Smooth muscle cell (in vitro differentiated cells): ENCODE measurements around the gene RELT. TPM values are rescaled to one million over a fixed set of nuclear protein-coding genes. Genes with fewer than 3 reads are reported as not detected.
"Not testable (repeated sequence)": the region's sequence is repeated elsewhere in the genome, so short reads cannot be mapped to it uniquely, and the experiment has no call there.

Source experiments
- DNase-seq: peaks from one replicate; lab custom pipeline; 2025; ENCODE audit not compliant: unreplicated experiment; lab: John Stamatoyannopoulos, UW
- H2AFZ ChIP-seq: fragments of 200-600 bp; sonication (generic); 2 replicates; pipeline ENCODE4 v1.6.0; 2016; ENCODE audit warnings: antibody characterized with exemption, low read depth, mild to moderate bottlenecking
- H3F3A ChIP-seq: fragments of 200-600 bp; sonication (generic); 2 replicates; pipeline ENCODE4 v1.6.0; 2017; ENCODE audit warnings: antibody characterized with exemption, low read depth
- H3K27ac ChIP-seq: fragments of 200-600 bp; sonication (generic); 2 replicates; pipeline ENCODE4 v1.5.1; 2016; ENCODE audit warnings: low read depth, mild to moderate bottlenecking
- H3K27me3 ChIP-seq: fragments of 200-600 bp; sonication (generic); 2 replicates; pipeline ENCODE4 v1.6.1; 2016; ENCODE audit warnings: low read depth, mild to moderate bottlenecking
- H3K36me3 ChIP-seq: fragments of 200-600 bp; sonication (generic); 2 replicates; pipeline ENCODE4 v1.5.1; 2016; ENCODE audit warnings: low read depth
- H3K4me1 ChIP-seq: fragments of 200-600 bp; sonication (generic); 2 replicates; pipeline ENCODE4 v1.5.1; 2016; ENCODE audit warnings: low read depth
- H3K4me2 ChIP-seq: fragments of 200-600 bp; sonication (generic); 2 replicates; pipeline ENCODE4 v1.6.0; 2016; ENCODE audit warnings: mild to moderate bottlenecking
- H3K4me3 ChIP-seq: fragments of 200-600 bp; sonication (generic); 2 replicates; pipeline ENCODE4 v1.5.1; 2016; ENCODE audit warnings: mild to moderate bottlenecking
- H3K79me2 ChIP-seq: fragments of 200-600 bp; sonication (generic); 2 replicates; pipeline ENCODE4 v1.6.0; 2016; ENCODE audit warnings: low read depth, mild to moderate bottlenecking
- H3K9ac ChIP-seq: fragments of 200-600 bp; sonication (generic); 2 replicates; pipeline ENCODE4 v1.6.0; 2016; ENCODE audit warnings: low read depth
- H3K9me3 ChIP-seq: fragments of 200-600 bp; sonication (generic); replicated peaks from 2 replicates; pipeline ENCODE4 v1.5.1; 2016; ENCODE audit warnings: low read depth
- H4K20me1 ChIP-seq: fragments of 200-600 bp; sonication (generic); 2 replicates; pipeline ENCODE4 v1.6.0; 2016; ENCODE audit warnings: low read depth
- WGBS: methylation state at CpG from one replicate; pipeline ENCODE4 v1.1.7; 2016; ENCODE audit warnings: low lambda C conversion rate; 5-methylcytosine and 5-hydroxymethylcytosine counted together
- polyA plus RNA-seq: library from polyadenylated mRNA; unstranded; fragments of >200 nt; fragmentation: Nextera tagmentation; extraction: Ambion mirVana; gene quantifications from 2 replicates; pipeline ENCODE4 v1.2.1, GENCODE V29; 2016
- total RNA-seq: library from RNA; depleted of rRNA; stranded (reverse); fragments of >200 nt; gene quantifications from 2 replicates; pipeline ENCODE4 v1.2.3, GENCODE V29; 2014
- TF ChIP-seq, protein P1 (sequence below): fragments of 200-600 bp; sonication (generic); IDR thresholded peaks from 2 replicates; pipeline ENCODE4 v1.5.1; 2017; ENCODE audit warnings: borderline replicate concordance, mild to moderate bottlenecking, antibody characterized with exemption; ENCODE audit not compliant: insufficient read depth, poor library complexity, severe bottlenecking

RELT gene
- total and polyA plus RNA-seq, 2 experiments from 2014 or later = 4.3 to 5.5 TPM

DNA sequence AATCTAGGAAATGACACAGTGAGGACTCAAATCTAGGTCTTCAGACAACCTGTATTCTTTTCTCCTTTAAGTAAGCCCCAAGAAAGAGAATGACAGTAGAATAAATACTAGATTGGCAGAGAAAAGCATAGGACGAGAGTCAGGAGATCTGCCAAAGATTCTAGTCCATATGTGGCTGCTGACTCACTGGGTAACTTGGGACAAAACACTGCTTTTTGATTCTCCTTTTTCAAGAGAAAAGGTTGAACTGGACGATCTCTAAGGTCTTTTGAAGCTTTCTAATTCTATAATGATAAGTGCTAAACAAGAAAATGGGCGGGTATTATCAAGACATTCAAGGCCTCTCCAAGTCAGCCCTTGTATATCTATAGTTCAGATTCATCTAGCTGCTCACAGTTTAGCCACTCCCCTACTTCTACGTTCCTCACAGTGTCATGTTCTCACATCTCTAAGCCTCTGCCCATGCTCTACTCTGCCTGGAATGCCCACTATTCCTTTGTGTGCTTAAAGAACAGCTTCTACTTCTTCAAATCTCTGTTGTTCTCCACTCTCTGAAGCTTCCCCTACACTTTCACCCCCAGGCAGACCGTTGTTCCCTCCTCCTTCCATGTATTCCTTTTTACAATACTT, 53.0 kb downstream of the RELT start:
- WGBS = 61% methylated on average over 5 of the region's 5 CpGs
- peak overlapping the region; percentile 35 for H3K4me2 ChIP-seq
- H3K9me3 ChIP-seq = no peaks in the 10 kb centered on the region
- peaks cover 20% of the 10 kb centered on the region for H4K20me1 ChIP-seq
- H2AFZ ChIP-seq = no peak overlapping the region
- TF ChIP-seq, protein P1, sequence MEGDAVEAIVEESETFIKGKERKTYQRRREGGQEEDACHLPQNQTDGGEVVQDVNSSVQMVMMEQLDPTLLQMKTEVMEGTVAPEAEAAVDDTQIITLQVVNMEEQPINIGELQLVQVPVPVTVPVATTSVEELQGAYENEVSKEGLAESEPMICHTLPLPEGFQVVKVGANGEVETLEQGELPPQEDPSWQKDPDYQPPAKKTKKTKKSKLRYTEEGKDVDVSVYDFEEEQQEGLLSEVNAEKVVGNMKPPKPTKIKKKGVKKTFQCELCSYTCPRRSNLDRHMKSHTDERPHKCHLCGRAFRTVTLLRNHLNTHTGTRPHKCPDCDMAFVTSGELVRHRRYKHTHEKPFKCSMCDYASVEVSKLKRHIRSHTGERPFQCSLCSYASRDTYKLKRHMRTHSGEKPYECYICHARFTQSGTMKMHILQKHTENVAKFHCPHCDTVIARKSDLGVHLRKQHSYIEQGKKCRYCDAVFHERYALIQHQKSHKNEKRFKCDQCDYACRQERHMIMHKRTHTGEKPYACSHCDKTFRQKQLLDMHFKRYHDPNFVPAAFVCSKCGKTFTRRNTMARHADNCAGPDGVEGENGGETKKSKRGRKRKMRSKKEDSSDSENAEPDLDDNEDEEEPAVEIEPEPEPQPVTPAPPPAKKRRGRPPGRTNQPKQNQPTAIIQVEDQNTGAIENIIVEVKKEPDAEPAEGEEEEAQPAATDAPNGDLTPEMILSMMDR = no peak
- no peaks in the 10 kb centered on the region for H3K36me3 ChIP-seq
- H3K4me3 ChIP-seq = no peak overlapping the region
- H3K27ac ChIP-seq = peak overlapping the region; percentile 72
- peaks cover 2% of the 10 kb centered on the region for H3F3A ChIP-seq
- no peak overlapping the region for H3K9ac ChIP-seq
- peaks cover 4% of the 10 kb centered on the region for H3K4me1 ChIP-seq
- peaks cover 5% of the 10 kb centered on the region for H3K79me2 ChIP-seq
- H3K27me3 ChIP-seq = no peaks in the 10 kb centered on the region
- no peak for DNase-seq

DNA sequence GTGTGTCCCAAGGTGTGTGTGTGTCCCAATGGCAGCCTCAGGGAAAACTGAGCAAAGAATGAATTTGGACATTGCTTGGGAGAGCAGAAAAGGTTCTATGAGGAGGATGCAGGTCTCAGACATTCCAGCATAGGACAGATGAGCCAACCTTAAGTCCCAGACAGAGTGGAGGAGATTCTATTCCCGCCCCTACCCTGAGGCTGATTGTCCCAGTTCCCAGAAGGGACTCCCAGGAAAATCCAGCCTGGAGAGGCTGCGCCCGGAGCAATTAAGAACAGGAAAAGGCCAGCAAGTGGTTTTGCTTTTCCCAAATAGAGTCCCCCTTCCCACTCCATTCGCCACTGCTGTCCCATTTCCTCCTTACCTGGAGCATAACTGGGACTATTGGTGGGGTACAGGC, 54.1 kb downstream of the RELT start:
- Histone ChIP-seq H3K27ac (no peak overlapping the region), H3K79me2 (peaks cover 8% of the 10 kb centered on the region), H3K36me3 (no peaks in the 10 kb centered on the region), H4K20me1 (peaks cover 19% of the 10 kb centered on the region), H3K27me3 (no peaks in the 10 kb centered on the region), H3K4me2 (no peak overlapping the region), H3K9ac (no peak overlapping the region), H3F3A (peaks cover 2% of the 10 kb centered on the region), H2AFZ (no peak overlapping the region), H3K4me1 (peaks cover 6% of the 10 kb centered on the region), H3K9me3 (no peaks in the 10 kb centered on the region), H3K4me3 (no peak overlapping the region)
- DNase-seq = no peak
- TF ChIP-seq, protein P1 = no peak
- WGBS = 91% methylated on average over 4 of the region's 4 CpGs

DNA sequence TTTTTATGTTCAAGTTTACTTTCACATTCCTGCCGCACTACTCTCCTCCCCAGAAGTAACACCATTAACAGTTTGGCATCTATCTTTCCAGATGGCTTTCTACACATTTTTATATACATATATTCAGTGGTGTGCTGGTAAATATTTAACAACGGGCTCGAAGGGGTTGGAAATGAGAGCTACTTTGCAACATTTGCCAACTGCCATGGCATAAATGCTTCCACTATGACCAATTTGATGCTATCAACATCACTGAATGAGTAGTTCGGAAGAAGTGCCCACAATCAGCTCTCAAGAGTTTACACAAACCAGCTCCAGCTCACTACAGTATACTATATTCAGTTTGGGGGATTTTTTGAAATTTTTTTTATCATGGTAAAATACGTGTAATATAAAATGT, 55.2 kb downstream of the RELT start:
- Histone ChIP-seq H3K27me3 (no peaks in the 10 kb centered on the region), H3K4me1 (peaks cover 16% of the 10 kb centered on the region), H3K9me3 (no peaks in the 10 kb centered on the region), H3K27ac (no peak overlapping the region), H4K20me1 (peaks cover 25% of the 10 kb centered on the region), H3F3A (peaks cover 2% of the 10 kb centered on the region), H3K4me3 (no peak overlapping the region), H2AFZ (no peak overlapping the region), H3K9ac (no peak overlapping the region), H3K79me2 (peaks cover 16% of the 10 kb centered on the region), H3K36me3 (no peaks in the 10 kb centered on the region), H3K4me2 (no peak overlapping the region)
- TF ChIP-seq, protein P1 = no peak
- DNase-seq = no peak
- WGBS = 88% methylated on average over 5 of the region's 5 CpGs

DNA sequence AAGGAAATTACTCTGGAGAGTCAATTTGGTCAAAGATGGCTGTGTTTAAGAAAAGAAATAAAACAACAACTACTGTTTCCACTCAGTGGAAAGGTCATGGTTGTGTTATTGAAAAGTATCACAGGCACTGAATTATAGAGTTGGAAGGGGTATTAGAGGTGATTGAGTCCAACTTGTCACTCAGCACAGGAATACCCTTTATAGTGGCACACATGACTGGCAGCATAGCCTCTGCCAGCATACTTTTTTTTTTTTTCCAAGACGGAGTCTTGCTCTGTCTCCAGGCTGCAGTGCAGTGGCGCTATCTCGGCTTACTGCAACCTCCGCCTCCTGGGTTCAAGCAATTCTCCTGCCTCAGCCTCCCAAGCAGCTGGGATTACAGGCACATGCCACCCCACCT, 60.7 kb downstream of the RELT start:
- H3K4me3 ChIP-seq = not testable (repeated sequence)

More for the DNA sequence above, 60.7 kb downstream of the RELT start:
- not testable (repeated sequence) for H3K9me3 ChIP-seq, H3K27me3 ChIP-seq, H3F3A ChIP-seq, H2AFZ ChIP-seq, H3K27ac ChIP-seq, H3K36me3 ChIP-seq, DNase-seq, H3K4me2 ChIP-seq, H3K9ac ChIP-seq
- Histone ChIP-seq H4K20me1 (peaks cover 50% of the 10 kb centered on the region), H3K4me1 (peaks cover 30% of the 10 kb centered on the region), H3K79me2 (peaks cover 35% of the 10 kb centered on the region)
- WGBS = 100% methylated on average over 4 of the region's 4 CpGs
